Panc1 (cell line): ENCODE results near the gene SEZ6L. TPM values are rescaled to one million over a fixed set of nuclear protein-coding genes. Genes with fewer than 3 reads are reported as not detected.

Source experiments
- ATAC-seq: fragments of 200-7000 bp; cut with Tn5 transposase; 2 replicates; pipeline ENCODE4 v1.9.1; 2020; ENCODE audit warnings: mild to moderate bottlenecking, moderate library complexity
- BruUV-seq: library from RNA; stranded (reverse); fragments of 400-500 nt; replicated peaks from 2 replicates; lab custom pipeline; 2021; lab: Mats Ljungman, UMichigan
- CTCF ChIA-PET: fragments of 300-600 bp; sonication (Branson Sonifier 250); formaldehyde crosslinking; loops from one replicate; lab custom pipeline; 2022; ENCODE audit warnings: antibody characterized with exemption; lab: Charles Lee
- POLR2A ChIA-PET: fragments of 300-600 bp; sonication (Branson Sonifier 250); formaldehyde crosslinking; loops from one replicate; lab custom pipeline; 2022; ENCODE audit warnings: antibody characterized with exemption; lab: Charles Lee
- DNase-seq: peaks from one replicate; pipeline ENCODE4 v3.0.0-alpha.2; 2010; ENCODE audit warnings: low read depth, low spot score
- H3K27ac ChIP-seq: 2 replicates; pipeline ENCODE4 v1.5.1; 2011; ENCODE audit warnings: mild to moderate bottlenecking, low read length, inconsistent platforms
- H3K27me3 ChIP-seq: fragments of 200-500 bp; sonication (Bioruptor generic); 2 replicates; pipeline ENCODE4 v1.6.0; 2014; ENCODE audit warnings: low read length, inconsistent platforms; ENCODE audit not compliant: control insufficient read depth, insufficient read depth
- H3K36me3 ChIP-seq: fragments of 200-500 bp; sonication (Bioruptor generic); 2 replicates; pipeline ENCODE4 v1.5.1; 2014; ENCODE audit warnings: inconsistent platforms, mild to moderate bottlenecking, low read length, moderate library complexity; ENCODE audit not compliant: control insufficient read depth, insufficient read depth
- H3K4me1 ChIP-seq: 2 replicates; pipeline ENCODE4 v1.5.1; 2011; ENCODE audit warnings: inconsistent platforms, mild to moderate bottlenecking, low read length, moderate library complexity; ENCODE audit not compliant: control insufficient read depth, insufficient read depth
- H3K4me3 ChIP-seq, 2 experiments: 2 replicates each; pipeline ENCODE4 v1.5.1; 2011 to 2012; ENCODE audit warnings: low read depth in 2 of 2, low read length in 2 of 2, mild to moderate bottlenecking in 2 of 2, inconsistent platforms in 1 of 2, moderate library complexity in 1 of 2
- H3K9me3 ChIP-seq: fragments of 200-500 bp; sonication (Bioruptor generic); 2 replicates; pipeline ENCODE4 v1.5.1; 2014; ENCODE audit warnings: low read depth, mild to moderate bottlenecking, inconsistent platforms, low read length, moderate library complexity; ENCODE audit not compliant: control insufficient read depth, insufficient read depth
- CTCF ChIP-seq: fragments of 450-650 bp; IDR thresholded peaks from 2 replicates; pipeline ENCODE4 v1.5.1; 2017; ENCODE audit warnings: mild to moderate bottlenecking
- POLR2AphosphoS5 ChIP-seq: IDR thresholded peaks from 2 replicates; pipeline ENCODE4 v1.6.1; 2012; ENCODE audit warnings: mild to moderate bottlenecking, low read depth, low read length, moderate library complexity
- REST ChIP-seq, 2 experiments: IDR thresholded peaks; 2 replicates each; pipeline ENCODE4 v1.6.1; 2011 to 2012; ENCODE audit warnings: low read depth in 2 of 2, control low read depth in 1 of 2, low read length in 1 of 2, mild to moderate bottlenecking in 1 of 2, moderate library complexity in 1 of 2; ENCODE audit not compliant: insufficient read depth in 1 of 2
- SIN3A ChIP-seq: IDR thresholded peaks from 2 replicates; pipeline ENCODE4 v1.6.1; 2012; ENCODE audit warnings: low read depth, mild to moderate bottlenecking, low read length, moderate library complexity, borderline replicate concordance; ENCODE audit not compliant: insufficient read depth
- TCF7L2 ChIP-seq: IDR thresholded peaks from 2 replicates; pipeline ENCODE4 v1.6.1; 2011; ENCODE audit warnings: mild to moderate bottlenecking, low read depth, low read length, inconsistent platforms
- in situ Hi-C: cut with HindIII; loops from 2 replicates; pipeline ENCODE4 v1.10.0; 2016; ENCODE audit warnings: low sequenced_read_pairs, low pct_unique_long_range_greater_than_20kb
- intact Hi-C: fragments of 100-400 bp; cut with micrococcal nuclease; formaldehyde crosslinking; loops from one replicate; pipeline ENCODE4 v1.10.0; 2022; ENCODE audit not compliant: unreplicated experiment
- total RNA-seq: library from RNA; stranded (reverse); gene quantifications from one replicate; pipeline ENCODE4 v1.2.1, GENCODE V29; 2021; ENCODE audit not compliant: unreplicated experiment

Gene SEZ6L
- total RNA-seq, 1 experiment from 2014 or later: not detected

- Histone ChIP-seq H3K27me3 (no peaks in the 10 kb centered on the region; the same call in 1 of the 2 replicates), H3K4me3 (no peak overlapping the region), H3K36me3 (no peaks in the 10 kb centered on the region), H3K27ac (no peak overlapping the region), H3K9me3 (no peaks in the 10 kb centered on the region), H3K4me1 (no peaks in the 10 kb centered on the region)
- intact Hi-C loops (loop anchor here (10.0 kb wide), 1 partner anchor 64 kb away; no protein-coding TSS in a partner anchor), in situ Hi-C loops (no loop called here)
- no peak for TF ChIP-seq REST (IDR thresholded peaks at IDR 0.05; ENCODE audit: insufficient read depth in 1 of 2, low read depth in 2 of 2, low read length in 1 of 2)
- no peak for TF ChIP-seq POLR2AphosphoS5
- no peak for TF ChIP-seq SIN3A
- TF ChIP-seq CTCF: no peak
- no peak for TF ChIP-seq TCF7L2
- POLR2A ChIA-PET: no interaction called here
- BruUV-seq: no TSS peak
- ATAC-seq (no peak), DNase-seq (no peak)
- CTCF ChIA-PET: no interaction called here
Measured at GRCh38 chr22:26310616-26311015, 141.4 kb downstream of the SEZ6L start.

GRCh38 chr22:26313291-26313690, 144.0 kb downstream of the SEZ6L start:
- H3K27me3 ChIP-seq: no peaks in the 10 kb centered on the region; the same call in 1 of the 2 replicates
- intact Hi-C loops: loop anchor here (10.0 kb wide), 1 partner anchor 62 kb away; no protein-coding TSS in a partner anchor
- no peak overlapping the region for H3K27ac ChIP-seq
- no TSS peak for BruUV-seq
- H3K4me3 ChIP-seq: no peak overlapping the region
- TF ChIP-seq REST (IDR thresholded peaks at IDR 0.05; ENCODE audit: insufficient read depth in 1 of 2, low read depth in 2 of 2, low read length in 1 of 2): no peak
- no peak for TF ChIP-seq SIN3A
- no peak for TF ChIP-seq POLR2AphosphoS5
- TF ChIP-seq CTCF: no peak
- TF ChIP-seq TCF7L2: no peak
- H3K9me3 ChIP-seq: no peaks in the 10 kb centered on the region
- ATAC-seq (no peak), DNase-seq (no peak)
- no peaks in the 10 kb centered on the region for H3K4me1 ChIP-seq
- in situ Hi-C loops: no loop called here
- POLR2A ChIA-PET: no interaction called here
- CTCF ChIA-PET: no interaction called here
- no peaks in the 10 kb centered on the region for H3K36me3 ChIP-seq
